OCI-LY1 (cell line): ENCODE results near the gene RUNX1.

Experiments
- H2AFZ ChIP-seq: fragments of 200-600 bp; sonication (generic), shearing (Covaris generic); 2 replicates; pipeline ENCODE4 v1.6.0; 2014; ENCODE audit warnings: antibody characterized with exemption, mild to moderate bottlenecking, low read length
- H3F3A ChIP-seq: fragments of 200-600 bp; sonication (generic), shearing (Covaris generic); 2 replicates; pipeline ENCODE4 v1.6.0; 2014; ENCODE audit warnings: mild to moderate bottlenecking, antibody characterized with exemption, low read length, moderate library complexity; ENCODE audit not compliant: insufficient read depth
- H3K27ac ChIP-seq: fragments of 200-600 bp; sonication (generic); 2 replicates; pipeline ENCODE4 v1.5.1; 2014; ENCODE audit warnings: low read length, mixed run types, mild to moderate bottlenecking, low read depth; ENCODE audit not compliant: poor library complexity, severe bottlenecking
- H3K27me3 ChIP-seq: fragments of 200-600 bp; sonication (generic); 2 replicates; pipeline ENCODE4 v1.6.0; 2014; ENCODE audit warnings: antibody characterized with exemption, mild to moderate bottlenecking, low read length, moderate library complexity; ENCODE audit not compliant: insufficient read depth
- H3K36me3 ChIP-seq: fragments of 200-600 bp; sonication (generic); 2 replicates; pipeline ENCODE4 v1.6.1; 2014; ENCODE audit warnings: mild to moderate bottlenecking, antibody characterized with exemption, low read length, moderate library complexity, mixed read lengths; ENCODE audit not compliant: insufficient read depth
- H3K4me1 ChIP-seq: fragments of 200-600 bp; sonication (generic); 2 replicates; pipeline ENCODE4 v1.5.1; 2014; ENCODE audit warnings: mild to moderate bottlenecking, low read length, moderate library complexity; ENCODE audit not compliant: insufficient read depth, severe bottlenecking
- H3K4me2 ChIP-seq: fragments of 200-600 bp; sonication (generic), shearing (Covaris generic); 2 replicates; pipeline ENCODE4 v1.6.1; 2014; ENCODE audit warnings: low read length
- H3K4me3 ChIP-seq: fragments of 200-600 bp; sonication (generic); 2 replicates; pipeline ENCODE4 v1.5.1; 2014; ENCODE audit warnings: low read length, low read depth, mild to moderate bottlenecking, mixed read lengths; ENCODE audit not compliant: poor library complexity, severe bottlenecking
- H3K79me2 ChIP-seq: fragments of 200-600 bp; shearing (Covaris generic); 2 replicates; pipeline ENCODE4 v1.6.1; 2016; ENCODE audit warnings: mixed run types, low read length, mixed read lengths; ENCODE audit not compliant: insufficient read depth
- H3K9ac ChIP-seq: fragments of 200-600 bp; sonication (generic), shearing (Covaris generic); 2 replicates; pipeline ENCODE4 v1.6.1; 2014; ENCODE audit warnings: mild to moderate bottlenecking, low read length, mixed read lengths
- H3K9me2 ChIP-seq: fragments of 200-600 bp; sonication (generic), shearing (Covaris generic); 2 replicates; pipeline ENCODE4 v1.6.1; 2014; ENCODE audit warnings: low read depth, mild to moderate bottlenecking, low read length, mixed read lengths
- H3K9me3 ChIP-seq: fragments of 200-600 bp; shearing (Covaris generic); 2 replicates; pipeline ENCODE4 v1.6.1; 2014; ENCODE audit warnings: low read length, mixed read lengths
- H4K20me1 ChIP-seq: fragments of 200-600 bp; sonication (generic), shearing (Covaris generic); 2 replicates; pipeline ENCODE4 v1.6.0; 2016; ENCODE audit warnings: mild to moderate bottlenecking, low read length; ENCODE audit not compliant: insufficient read depth
- CTCF ChIP-seq: fragments of 200-600 bp; sonication (generic), shearing (Covaris generic); IDR thresholded peaks from 2 replicates; pipeline ENCODE4 v1.5.1; 2017; ENCODE audit warnings: mild to moderate bottlenecking, antibody characterized with exemption, low read length, moderate library complexity, mixed read lengths
- EZH2 ChIP-seq: fragments of 200-600 bp; sonication (generic), shearing (Covaris generic); IDR thresholded peaks from 2 replicates; pipeline ENCODE4 v1.8.0; 2017; ENCODE audit warnings: borderline replicate concordance, mixed run types, mild to moderate bottlenecking, antibody characterized with exemption, low read length, moderate library complexity, mixed read lengths

RUNX1 gene

GRCh38 chr21:35025206-35026152, 23.6 kb downstream of the RUNX1 start:
- no peaks in the 10 kb centered on the region for H4K20me1 ChIP-seq
- peak overlapping the region; percentile 62 for H3K9ac ChIP-seq
- H3K36me3 ChIP-seq: peaks cover 25% of the 10 kb centered on the region; the same call in 1 of the 2 replicates
- H3K4me1 ChIP-seq: peaks cover 70% of the 10 kb centered on the region
- no peaks in the 10 kb centered on the region for H3K9me3 ChIP-seq
- no peaks in the 10 kb centered on the region for H3K9me2 ChIP-seq
- H3K79me2 ChIP-seq: peaks cover 42% of the 10 kb centered on the region
- peak overlapping the region; percentile 89 for H3K27ac ChIP-seq
- TF ChIP-seq EZH2 (no peak), CTCF (no peak)
- peak overlapping the region; percentile 54 for H3K4me3 ChIP-seq
- no peaks in the 10 kb centered on the region for H3K27me3 ChIP-seq
- peaks cover 2% of the 10 kb centered on the region; the same call in 1 of the 2 replicates for H3F3A ChIP-seq
- H2AFZ ChIP-seq: no peak overlapping the region
- peak overlapping the region; percentile 72 for H3K4me2 ChIP-seq

DNA sequence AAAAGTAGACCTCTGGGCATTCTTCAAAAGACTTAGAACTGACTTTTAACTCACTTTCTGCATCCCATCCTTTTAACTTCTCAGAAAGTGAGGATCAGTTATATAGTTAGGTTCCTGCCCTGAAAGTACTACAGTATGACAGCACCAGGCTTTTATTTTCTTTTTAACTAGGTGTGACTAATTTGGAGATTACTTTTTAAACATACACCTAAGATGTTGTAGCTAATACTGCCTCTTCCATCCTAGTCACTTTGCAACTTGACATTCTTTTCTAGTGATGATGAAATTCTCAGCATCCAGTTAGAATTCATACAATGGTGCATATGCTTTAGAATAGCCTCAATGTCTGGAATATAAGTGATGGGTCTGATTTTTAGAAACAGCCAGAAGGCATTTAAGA, 24.6 kb downstream of the RUNX1 start:
- Histone ChIP-seq H3K4me1 (peaks cover 71% of the 10 kb centered on the region), H3K36me3 (peaks cover 25% of the 10 kb centered on the region; the same call in 1 of the 2 replicates)

GRCh38 chr21:35024071-35024420, 25.1 kb downstream of the RUNX1 start:
- peaks cover 66% of the 10 kb centered on the region for H3K4me1 ChIP-seq

More for the DNA sequence above, 24.6 kb downstream of the RUNX1 start:
- TF ChIP-seq EZH2 (no peak), CTCF (no peak)
- Histone ChIP-seq H4K20me1 (no peaks in the 10 kb centered on the region), H3K4me3 (no peak overlapping the region), H3K9me3 (no peaks in the 10 kb centered on the region), H2AFZ (no peak overlapping the region), H3K79me2 (peaks cover 47% of the 10 kb centered on the region), H3K9me2 (no peaks in the 10 kb centered on the region), H3K27ac (no peak overlapping the region), H3K4me2 (no peak overlapping the region), H3K27me3 (no peaks in the 10 kb centered on the region), H3F3A (peaks cover 2% of the 10 kb centered on the region; the same call in 1 of the 2 replicates), H3K9ac (no peak overlapping the region)

More at GRCh38 chr21:35024071-35024420, 25.1 kb downstream of the RUNX1 start:
- Histone ChIP-seq H3K9ac (no peak overlapping the region), H3K27me3 (no peaks in the 10 kb centered on the region), H3K9me2 (no peaks in the 10 kb centered on the region), H4K20me1 (no peaks in the 10 kb centered on the region), H3K36me3 (peaks cover 25% of the 10 kb centered on the region; the same call in 1 of the 2 replicates), H3F3A (peaks cover 2% of the 10 kb centered on the region; the same call in 1 of the 2 replicates), H3K4me3 (no peak overlapping the region), H3K9me3 (no peaks in the 10 kb centered on the region), H2AFZ (no peak overlapping the region), H3K4me2 (no peak overlapping the region), H3K79me2 (peaks cover 51% of the 10 kb centered on the region), H3K27ac (no peak overlapping the region)
- no peak for TF ChIP-seq CTCF
- no peak for TF ChIP-seq EZH2
